Amniotic stem cell (primary cell): ENCODE measurements around the gene ZNF844.
"Not testable (repeated sequence)": the region's sequence is repeated elsewhere in the genome, so short reads cannot be mapped to it uniquely, and the experiment has no call there.

ENCODE experiments used
- DNase-seq: peaks from one replicate; lab custom pipeline; 2025; lab: John Stamatoyannopoulos, UW

The ZNF844 gene

GRCh38 chr19:12092956-12093355, 28.4 kb downstream of the ZNF844 start:
- DNase-seq: no peak

DNA sequence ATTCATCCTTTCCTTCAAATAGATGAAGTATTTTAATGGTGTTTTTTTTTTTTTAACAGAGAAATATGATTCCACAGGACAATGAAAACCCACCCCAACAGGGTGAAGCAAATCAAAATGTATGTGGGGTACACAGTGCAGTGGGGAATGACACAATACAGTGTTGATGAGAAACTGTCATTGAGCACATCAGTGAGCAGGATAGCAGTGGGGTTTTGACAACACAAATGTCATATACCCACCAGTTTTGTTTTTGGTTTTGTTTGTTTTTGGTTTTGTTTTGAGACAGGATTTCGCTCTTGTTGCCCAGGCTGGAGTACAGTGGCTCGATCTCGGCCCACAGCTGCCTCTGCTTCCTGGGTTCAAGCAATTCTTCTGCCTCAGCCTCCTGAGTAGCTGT, 29.2 kb downstream of the ZNF844 start:
- no peak for DNase-seq

DNA sequence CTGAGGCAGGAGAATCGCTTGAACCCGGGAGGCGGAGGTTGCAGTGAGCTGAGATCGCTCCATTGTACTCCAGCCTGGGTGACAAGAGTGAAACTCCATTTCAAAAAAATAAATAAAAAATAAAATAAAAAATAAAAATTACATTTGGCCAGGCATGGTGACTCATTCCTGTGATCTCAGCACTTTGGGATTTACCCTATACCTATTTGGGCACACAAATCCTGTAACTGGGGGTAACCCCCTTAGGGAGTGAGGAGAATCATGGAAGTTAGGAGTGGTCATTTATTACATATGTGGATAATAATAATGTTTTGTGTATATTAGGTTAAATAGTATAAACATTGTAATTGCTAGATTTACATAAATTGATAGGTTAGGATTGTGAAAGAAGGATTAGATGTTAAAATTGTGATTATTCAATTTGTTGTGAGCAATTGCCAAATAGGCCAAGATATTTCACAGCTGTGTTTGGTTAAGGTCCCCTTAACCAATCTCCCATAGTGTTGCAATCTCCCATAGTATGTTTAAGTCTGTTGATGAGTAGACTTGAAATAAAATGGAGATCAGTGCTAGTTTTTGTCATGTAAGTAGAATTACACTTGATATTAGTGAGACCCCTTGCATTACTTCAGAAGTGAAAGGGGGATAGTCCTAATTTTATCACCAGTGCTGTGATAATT, 30.7 kb downstream of the ZNF844 start:
- DNase-seq: no peak

DNA sequence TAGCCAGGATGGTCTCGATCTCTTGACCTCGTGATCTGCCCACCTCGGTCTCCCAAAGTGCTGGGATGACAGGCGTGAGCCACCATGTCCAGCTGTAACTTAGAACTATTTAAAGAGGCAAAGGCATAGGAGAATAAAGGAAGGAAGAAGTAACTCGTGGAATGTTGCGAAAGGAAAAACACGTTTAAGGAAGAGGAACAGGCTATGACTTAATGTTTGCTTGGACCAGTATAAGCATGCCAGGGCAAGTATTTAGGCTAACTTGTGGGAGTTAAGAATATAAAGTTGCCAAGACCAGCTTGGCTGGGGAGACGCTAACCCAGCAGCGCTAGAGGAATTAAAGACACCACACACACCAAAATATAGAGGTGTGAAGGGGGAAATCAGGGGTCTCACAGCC, 33.5 kb downstream of the ZNF844 start:
- DNase-seq: no peak

DNA sequence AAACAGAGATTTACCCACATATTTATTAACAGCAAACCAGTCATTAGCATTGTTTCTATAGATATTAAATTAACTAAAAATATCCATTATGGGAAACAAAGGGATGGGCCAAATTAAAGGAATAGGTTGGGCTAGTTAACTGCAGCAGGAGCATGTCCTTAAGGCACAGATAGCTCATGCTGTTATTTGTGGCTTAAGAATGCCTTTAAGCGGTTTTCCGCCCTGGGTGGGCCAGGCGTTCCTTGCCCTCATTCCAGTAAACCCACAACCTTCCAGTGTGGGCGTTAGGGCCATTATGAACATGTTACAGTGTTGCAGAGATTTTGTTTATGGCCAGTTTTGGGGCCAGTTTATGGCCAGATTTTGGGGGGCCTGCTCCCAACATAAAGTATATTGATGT, 39.4 kb downstream of the ZNF844 start:
- DNase-seq: not testable (repeated sequence)

GRCh38 chr19:12111176-12111575, 46.6 kb downstream of the ZNF844 start:
- no peak for DNase-seq

DNA sequence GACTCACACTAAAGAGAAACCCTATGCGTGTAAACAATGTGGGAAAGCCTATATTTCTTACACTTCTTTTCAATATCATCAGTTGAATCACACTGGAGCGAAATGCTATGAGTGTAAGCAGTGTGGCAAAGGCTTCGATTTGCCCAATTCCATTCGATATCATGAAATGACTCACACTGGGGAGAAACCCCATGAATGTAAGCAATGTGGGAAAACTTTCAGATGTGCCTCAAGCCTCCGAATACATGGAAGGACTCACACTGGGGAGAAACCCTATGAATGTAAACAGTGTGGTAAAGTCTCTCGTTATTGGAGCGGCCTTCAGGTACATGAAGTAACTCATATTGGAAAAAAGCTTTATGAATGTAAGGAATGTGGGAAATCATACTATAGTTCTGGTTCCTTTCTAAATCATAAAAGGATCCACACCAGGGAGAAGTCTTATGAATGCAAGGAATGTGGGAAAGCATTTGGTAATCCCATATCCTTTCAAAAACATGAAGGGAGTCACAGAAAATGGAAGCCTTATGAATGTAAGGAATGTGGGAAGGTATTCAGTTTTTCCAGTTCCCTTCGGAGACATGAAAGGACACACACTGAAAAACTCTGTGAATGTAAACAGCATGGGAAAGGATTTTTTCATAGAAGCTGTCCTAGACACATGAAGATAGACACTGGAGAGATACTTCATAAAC, 47.6 kb downstream of the ZNF844 start:
- no peak for DNase-seq

DNA sequence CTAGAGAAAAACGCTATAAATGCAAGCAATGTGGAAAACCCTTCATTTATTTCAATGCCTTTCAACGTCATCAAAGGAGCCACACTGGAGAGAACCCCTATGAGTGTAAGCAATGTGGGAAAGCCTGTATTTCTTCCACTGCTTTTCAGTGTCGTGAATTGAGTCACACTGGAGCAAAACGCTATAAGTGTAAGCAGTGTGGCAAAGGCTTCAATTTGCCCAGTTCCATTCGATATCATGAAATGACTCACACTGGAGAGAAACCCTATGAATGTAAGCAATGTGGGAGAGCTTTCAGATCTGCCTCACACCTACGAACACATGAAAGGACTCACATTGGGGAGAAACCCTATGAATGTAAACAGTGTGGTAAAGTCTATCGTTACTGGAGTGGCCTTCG, 48.2 kb downstream of the ZNF844 start:
- DNase-seq: no peak

DNA sequence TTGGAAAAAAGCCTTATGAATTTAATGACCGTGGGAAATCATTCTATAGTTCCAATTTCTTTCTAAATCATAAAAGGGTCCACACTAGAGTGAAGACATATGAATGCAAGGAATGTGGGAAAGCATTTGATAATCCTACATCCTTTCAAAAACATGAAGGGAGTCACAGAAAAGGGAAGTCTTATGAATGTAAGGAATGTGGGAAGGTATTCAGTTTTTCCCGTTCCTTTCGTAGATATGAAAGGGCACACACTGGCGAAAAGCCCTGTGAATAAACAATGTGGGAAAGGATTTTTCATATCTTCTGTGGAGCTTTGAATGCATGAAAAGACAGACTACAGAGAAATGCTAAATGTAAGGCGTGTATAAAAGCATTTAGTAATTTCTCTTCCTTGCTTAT, 48.6 kb downstream of the ZNF844 start:
- DNase-seq: no peak

DNA sequence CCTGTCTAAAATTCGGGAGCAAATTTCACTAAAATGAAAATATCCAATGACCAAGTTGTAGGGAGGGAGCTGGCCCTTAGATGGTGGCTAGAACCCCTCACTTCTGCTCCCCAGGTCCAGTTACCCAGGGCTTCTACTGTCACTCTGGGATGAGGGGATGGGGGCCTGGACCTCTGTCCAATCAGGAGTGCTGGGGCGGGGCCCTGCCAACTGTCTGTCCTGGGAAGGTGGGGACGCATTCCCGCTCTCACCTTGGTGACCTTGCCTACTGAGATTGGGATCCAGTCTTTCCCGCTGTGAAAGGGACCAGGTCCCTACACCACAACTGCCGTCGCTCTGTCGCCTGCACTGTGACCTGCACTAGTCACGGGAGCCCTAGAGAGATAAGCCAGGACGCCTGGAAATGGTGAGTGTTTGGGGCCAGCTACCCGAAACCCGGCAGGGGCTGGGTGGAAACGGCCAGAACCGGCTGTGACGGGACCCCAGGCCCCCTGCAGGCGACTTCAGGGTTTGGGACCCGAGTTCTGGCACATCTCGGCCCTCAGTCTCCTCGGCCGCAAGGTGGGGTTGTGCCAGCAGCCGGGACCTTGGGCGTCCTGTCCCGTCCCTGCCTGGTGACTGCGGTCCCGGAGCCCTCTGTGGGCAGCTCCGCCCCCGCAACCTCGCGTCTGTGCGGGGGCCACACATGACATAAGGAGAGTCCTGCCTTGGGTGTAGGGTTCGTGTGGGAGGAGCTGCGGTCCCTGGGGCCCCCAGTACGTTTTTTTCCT, 52.9 kb downstream of the ZNF844 start:
- no peak for DNase-seq

GRCh38 chr19:12126707-12127106, 62.2 kb downstream of the ZNF844 start:
- DNase-seq: no peak
